ENCODE data around the gene PPP1R3E.
"Not testable (repeated sequence)": the region's sequence is repeated elsewhere in the genome, so short reads cannot be mapped to it uniquely, and the experiment has no call there.

PPP1R3E gene

GRCh38 chr14:23286020-23286901 is 16.4 kb downstream of the PPP1R3E start, which contains the start of gene HOMEZ:
HOMEZ (minus strand) TSS chr14:23286132; CDS start chr14:23285952, 180 bp downstream.
- H4K20me1 ChIP-seq (ENCODE audit: insufficient read depth), result no peaks in the 10 kb centered on the region
- TF ChIP-seq, protein P1, sequence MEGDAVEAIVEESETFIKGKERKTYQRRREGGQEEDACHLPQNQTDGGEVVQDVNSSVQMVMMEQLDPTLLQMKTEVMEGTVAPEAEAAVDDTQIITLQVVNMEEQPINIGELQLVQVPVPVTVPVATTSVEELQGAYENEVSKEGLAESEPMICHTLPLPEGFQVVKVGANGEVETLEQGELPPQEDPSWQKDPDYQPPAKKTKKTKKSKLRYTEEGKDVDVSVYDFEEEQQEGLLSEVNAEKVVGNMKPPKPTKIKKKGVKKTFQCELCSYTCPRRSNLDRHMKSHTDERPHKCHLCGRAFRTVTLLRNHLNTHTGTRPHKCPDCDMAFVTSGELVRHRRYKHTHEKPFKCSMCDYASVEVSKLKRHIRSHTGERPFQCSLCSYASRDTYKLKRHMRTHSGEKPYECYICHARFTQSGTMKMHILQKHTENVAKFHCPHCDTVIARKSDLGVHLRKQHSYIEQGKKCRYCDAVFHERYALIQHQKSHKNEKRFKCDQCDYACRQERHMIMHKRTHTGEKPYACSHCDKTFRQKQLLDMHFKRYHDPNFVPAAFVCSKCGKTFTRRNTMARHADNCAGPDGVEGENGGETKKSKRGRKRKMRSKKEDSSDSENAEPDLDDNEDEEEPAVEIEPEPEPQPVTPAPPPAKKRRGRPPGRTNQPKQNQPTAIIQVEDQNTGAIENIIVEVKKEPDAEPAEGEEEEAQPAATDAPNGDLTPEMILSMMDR (conservative IDR thresholded peaks at IDR 0.05; ENCODE audit: low read depth, low read length), result no peak
- peak within 1 kb of the TSS; percentile 84 for H3K4me2 ChIP-seq
- no peaks in the 10 kb centered on the region for H3K27me3 ChIP-seq (ENCODE audit: insufficient read depth, low read depth)
- H2AFZ ChIP-seq (ENCODE audit: low read depth), result peak within 1 kb of the TSS; percentile 93
- H3K36me3 ChIP-seq (ENCODE audit: insufficient read depth), result no peaks in the 10 kb centered on the region
- H3K4me1 ChIP-seq (ENCODE audit: low read depth, poor library complexity, severe bottlenecking), result peaks cover 11% of the 10 kb centered on the region
- H3K4me3 ChIP-seq (IDR thresholded peaks at IDR 0.05; ENCODE audit: insufficient read depth, low read depth, low read length), result no peak within 1 kb of the TSS
- H3K79me2 ChIP-seq (ENCODE audit: insufficient read depth, low read depth), result 0 out of 2 replicates have a peak, but pooled peaks cover 4% of the 10 kb centered on the region
- H3K9ac ChIP-seq, result peak within 1 kb of the TSS; percentile 69; the same call in 1 of the 2 replicates
- H3K27ac ChIP-seq, result peak within 1 kb of the TSS; percentile 61

GRCh38 chr14:23285530-23286019 is 17.1 kb downstream of the PPP1R3E start:
- H3K9ac ChIP-seq, result peak overlapping the region; percentile 69; the same call in 1 of the 2 replicates
- H3K4me1 ChIP-seq (ENCODE audit: low read depth, poor library complexity, severe bottlenecking), result peaks cover 11% of the 10 kb centered on the region
- no peaks in the 10 kb centered on the region for H4K20me1 ChIP-seq (ENCODE audit: insufficient read depth)
- H2AFZ ChIP-seq (ENCODE audit: low read depth), result peak overlapping the region; percentile 67
- TF ChIP-seq, protein P1 (conservative IDR thresholded peaks at IDR 0.05; ENCODE audit: low read depth, low read length), result no peak
- no peak overlapping the region for H3K4me3 ChIP-seq (IDR thresholded peaks at IDR 0.05; ENCODE audit: insufficient read depth, low read depth, low read length)
- H3K27me3 ChIP-seq (ENCODE audit: insufficient read depth, low read depth), result no peaks in the 10 kb centered on the region
- peak overlapping the region; percentile 68; the same call in 1 of the 2 replicates for H3K4me2 ChIP-seq
- 0 out of 2 replicates have a peak, but pooled peaks cover 4% of the 10 kb centered on the region for H3K79me2 ChIP-seq (ENCODE audit: insufficient read depth, low read depth)
- H3K27ac ChIP-seq, result peak overlapping the region; percentile 61
- H3K36me3 ChIP-seq (ENCODE audit: insufficient read depth), result no peaks in the 10 kb centered on the region

DNA sequence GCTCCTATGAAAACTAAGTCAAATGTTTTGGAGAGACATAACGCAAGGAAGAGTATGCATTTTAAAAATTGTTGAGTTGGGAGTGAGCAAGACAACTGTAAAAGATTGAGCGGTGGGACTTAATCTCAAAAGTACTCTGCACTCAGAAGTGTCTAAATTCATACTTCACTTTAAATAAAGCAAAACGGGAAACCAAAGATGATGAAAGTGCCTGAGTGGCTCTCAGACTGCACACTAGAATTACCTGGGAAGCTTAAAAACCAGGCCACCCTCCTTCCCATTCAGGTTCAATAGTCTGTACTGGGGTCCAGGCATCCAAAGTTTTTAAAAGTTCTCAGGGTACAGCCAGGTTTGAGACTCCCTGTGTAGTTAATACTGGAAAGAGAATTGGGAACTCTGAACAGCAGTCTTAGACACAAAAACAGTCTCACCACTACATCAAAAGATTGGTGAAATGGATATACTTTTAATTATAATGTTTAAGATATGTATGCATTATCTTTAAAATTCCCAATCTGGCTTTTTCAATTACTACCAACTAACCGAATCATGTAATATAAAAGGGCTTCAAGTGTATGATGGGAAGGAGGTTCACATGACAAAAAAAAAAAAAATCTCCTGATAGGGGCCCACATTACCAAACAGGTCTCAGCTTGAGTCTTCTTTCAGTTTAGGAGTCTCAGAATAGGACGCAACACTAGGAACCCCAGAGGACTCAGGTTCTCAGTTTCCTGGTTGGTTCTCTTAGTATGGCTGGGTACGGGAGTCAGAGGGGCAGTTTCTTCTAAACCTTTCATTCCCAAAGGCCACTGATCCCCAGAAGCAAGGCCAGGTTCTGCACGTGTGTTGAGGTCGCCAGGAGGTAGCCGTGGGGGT is 17.8 kb downstream of the PPP1R3E start:
- Histone ChIP-seq H3K4me3 (IDR thresholded peaks at IDR 0.05; ENCODE audit: insufficient read depth, low read depth, low read length) (no peak overlapping the region), H3K9ac (peak overlapping the region; percentile 69; the same call in 1 of the 2 replicates), H2AFZ (ENCODE audit: low read depth) (peak overlapping the region; percentile 67; the same call in 1 of the 2 replicates), H3K4me1 (ENCODE audit: low read depth, poor library complexity, severe bottlenecking) (peaks cover 11% of the 10 kb centered on the region), H4K20me1 (ENCODE audit: insufficient read depth) (no peaks in the 10 kb centered on the region), H3K27me3 (ENCODE audit: insufficient read depth, low read depth) (no peaks in the 10 kb centered on the region), H3K4me2 (peak overlapping the region; percentile 68), H3K36me3 (ENCODE audit: insufficient read depth) (no peaks in the 10 kb centered on the region), H3K79me2 (ENCODE audit: insufficient read depth, low read depth) (0 out of 2 replicates have a peak, but pooled peaks cover 4% of the 10 kb centered on the region), H3K27ac (peak overlapping the region; percentile 61; the same call in 1 of the 2 replicates)
- TF ChIP-seq, protein P1 (conservative IDR thresholded peaks at IDR 0.05; ENCODE audit: low read depth, low read length), result no peak

DNA sequence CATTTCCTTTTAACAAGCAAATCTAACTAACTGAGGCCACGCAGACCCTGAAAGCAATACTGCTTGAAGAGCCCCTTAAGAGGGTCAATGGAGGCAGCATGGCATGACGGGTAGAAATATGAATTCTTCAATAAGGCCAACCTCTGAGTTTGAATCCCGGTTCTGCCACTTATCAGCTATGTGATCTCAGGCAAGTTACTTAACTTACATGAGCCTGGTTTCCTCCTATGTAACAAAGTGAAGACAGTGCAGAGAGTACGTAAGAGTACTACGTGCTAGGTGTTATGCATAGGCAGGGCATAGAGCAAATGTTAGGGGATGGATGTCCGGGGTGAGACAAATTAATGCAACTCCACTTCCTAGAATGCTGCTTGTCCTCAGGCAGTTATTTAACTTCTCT is 21.4 kb downstream of the PPP1R3E start:
- H3K9ac ChIP-seq, result no peak overlapping the region
- H3K36me3 ChIP-seq (ENCODE audit: insufficient read depth), result no peaks in the 10 kb centered on the region
- no peaks in the 10 kb centered on the region for H3K27me3 ChIP-seq (ENCODE audit: insufficient read depth, low read depth)
- H3K79me2 ChIP-seq (ENCODE audit: insufficient read depth, low read depth), result 0 out of 2 replicates have a peak, but pooled peaks cover 4% of the 10 kb centered on the region
- TF ChIP-seq, protein P1 (conservative IDR thresholded peaks at IDR 0.05; ENCODE audit: low read depth, low read length), result no peak
- H3K4me3 ChIP-seq (IDR thresholded peaks at IDR 0.05; ENCODE audit: insufficient read depth, low read depth, low read length), result no peak overlapping the region
- no peaks in the 10 kb centered on the region for H4K20me1 ChIP-seq (ENCODE audit: insufficient read depth)
- H3K4me1 ChIP-seq (ENCODE audit: low read depth, poor library complexity, severe bottlenecking), result peaks cover 11% of the 10 kb centered on the region
- H3K4me2 ChIP-seq, result no peak overlapping the region
- no peak overlapping the region for H3K27ac ChIP-seq
- H2AFZ ChIP-seq (ENCODE audit: low read depth), result no peak overlapping the region

GRCh38 chr14:23277928-23278327 is 24.7 kb downstream of the PPP1R3E start:
- not testable (repeated sequence) for H3K4me3 ChIP-seq (IDR thresholded peaks at IDR 0.05; ENCODE audit: insufficient read depth, low read depth, low read length); H4K20me1 ChIP-seq (ENCODE audit: insufficient read depth)

More at GRCh38 chr14:23277928-23278327, 24.7 kb downstream of the PPP1R3E start:
- not testable (repeated sequence) for H3K79me2 ChIP-seq (ENCODE audit: insufficient read depth, low read depth); H3K36me3 ChIP-seq (ENCODE audit: insufficient read depth); H3K27me3 ChIP-seq (ENCODE audit: insufficient read depth, low read depth); H3K9ac ChIP-seq; H3K4me1 ChIP-seq (ENCODE audit: low read depth, poor library complexity, severe bottlenecking); H2AFZ ChIP-seq (ENCODE audit: low read depth); H3K27ac ChIP-seq; H3K4me2 ChIP-seq

Measured in KMS-11 (cell line).